ENCODE results near the gene ACYP2.

The ACYP2 gene

DNA sequence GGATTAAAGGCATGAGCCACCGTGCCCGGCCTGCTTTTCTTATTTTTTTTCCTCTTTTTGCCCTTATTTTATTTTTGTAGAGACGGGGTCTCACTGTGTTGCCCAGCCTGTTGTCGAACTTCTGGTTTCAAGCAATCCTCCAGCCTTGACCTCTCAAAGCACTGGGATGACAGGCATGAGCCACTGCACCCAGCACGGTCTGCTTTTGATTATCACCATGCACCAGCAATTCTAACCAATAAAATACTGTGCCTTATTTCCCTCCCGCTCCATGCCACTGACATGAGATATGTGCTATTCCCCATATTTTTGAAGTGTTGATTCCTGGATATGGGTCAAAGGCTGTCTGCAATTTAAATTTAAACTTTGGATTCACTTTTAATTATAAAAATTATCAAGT is 42.9 kb downstream of the ACYP2 start:
- no peak for DNase-seq (ENCODE audit: low spot score)

DNA sequence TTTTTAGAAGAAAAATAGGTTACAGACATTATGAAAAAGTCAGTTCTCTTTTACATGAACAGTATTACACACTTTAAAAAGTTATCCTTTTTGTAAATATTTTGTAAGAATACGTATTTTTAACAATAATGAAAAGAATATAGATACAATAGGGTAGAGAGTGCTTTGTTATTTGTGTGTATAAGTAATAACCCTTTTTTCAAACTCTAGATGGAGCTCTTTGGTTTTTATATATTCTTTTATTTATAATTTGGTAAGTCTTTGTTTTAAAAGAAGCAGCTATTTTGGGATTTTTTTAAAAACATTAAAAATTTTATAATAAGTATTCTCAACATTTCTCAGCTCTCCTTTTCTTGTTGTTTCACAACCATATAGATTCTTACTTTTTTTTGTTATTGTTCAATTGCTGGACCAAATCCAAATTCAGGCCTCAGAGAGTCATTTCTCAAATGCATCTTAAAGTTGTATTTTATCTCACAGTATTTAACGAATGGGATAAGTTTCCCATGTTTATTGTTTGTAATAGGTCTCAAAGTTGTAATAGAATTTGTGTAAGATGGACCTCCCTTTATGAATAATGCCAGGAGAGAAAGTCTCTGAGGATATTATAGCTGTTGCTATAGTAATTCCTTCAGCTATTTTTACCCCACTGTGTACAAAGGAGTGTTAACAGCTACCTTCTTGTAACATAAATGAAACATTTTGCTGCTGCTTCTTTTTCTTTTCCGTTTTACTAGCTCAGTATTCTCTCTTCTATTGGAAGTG is 46.4 kb downstream of the ACYP2 start:
- no peak for DNase-seq (ENCODE audit: low spot score)

DNA sequence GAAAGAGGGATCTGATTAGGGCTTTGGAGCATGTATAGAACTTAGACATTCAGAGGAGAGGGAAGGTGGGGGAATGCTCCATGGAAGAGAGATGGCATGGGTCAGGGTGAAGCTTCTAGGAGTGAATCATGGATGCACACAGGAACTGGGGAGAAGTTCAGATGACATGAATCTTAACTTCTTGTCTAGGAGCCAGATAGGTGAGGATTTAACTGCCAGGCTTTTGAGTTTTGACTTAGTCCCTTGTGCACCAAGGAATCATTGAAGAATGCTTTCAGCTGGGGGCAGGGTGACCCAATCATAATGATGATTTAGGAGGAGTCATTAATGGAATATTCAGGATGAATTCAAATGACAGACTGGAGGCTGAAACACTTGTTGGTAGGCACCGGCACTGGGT is 48.7 kb downstream of the ACYP2 start:
- no peak for DNase-seq (ENCODE audit: low spot score)

DNA sequence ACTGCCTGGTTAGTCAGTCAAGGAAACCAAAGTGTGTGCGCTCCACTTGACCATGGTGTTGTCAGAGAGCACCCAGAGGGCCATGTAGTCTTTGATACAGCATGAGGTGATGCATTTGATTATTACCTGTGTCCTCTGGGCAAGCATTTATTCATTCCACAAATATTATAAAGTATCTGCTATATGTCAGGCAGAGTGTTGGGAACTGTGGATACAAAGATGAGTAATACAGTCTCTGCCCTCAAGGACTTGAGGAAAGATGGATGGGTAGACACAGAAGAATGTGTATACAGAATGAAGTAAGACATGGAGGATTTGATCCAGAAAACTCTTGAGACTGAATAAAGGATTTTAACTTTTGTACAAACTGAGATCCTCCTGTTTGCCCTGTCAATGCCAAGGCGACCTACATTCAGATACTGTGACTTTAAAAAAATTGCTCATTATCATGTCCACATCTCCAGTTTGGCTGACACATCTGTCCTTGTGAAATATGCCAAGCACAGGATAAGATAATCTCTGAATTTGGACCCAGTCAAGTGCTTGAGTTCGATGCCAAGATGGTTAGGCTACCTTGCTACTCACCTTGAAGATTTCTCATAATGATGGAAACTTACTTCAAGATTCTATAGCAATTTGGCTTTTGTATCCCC is 50.8 kb downstream of the ACYP2 start:
- DNase-seq (ENCODE audit: low spot score), result no peak

DNA sequence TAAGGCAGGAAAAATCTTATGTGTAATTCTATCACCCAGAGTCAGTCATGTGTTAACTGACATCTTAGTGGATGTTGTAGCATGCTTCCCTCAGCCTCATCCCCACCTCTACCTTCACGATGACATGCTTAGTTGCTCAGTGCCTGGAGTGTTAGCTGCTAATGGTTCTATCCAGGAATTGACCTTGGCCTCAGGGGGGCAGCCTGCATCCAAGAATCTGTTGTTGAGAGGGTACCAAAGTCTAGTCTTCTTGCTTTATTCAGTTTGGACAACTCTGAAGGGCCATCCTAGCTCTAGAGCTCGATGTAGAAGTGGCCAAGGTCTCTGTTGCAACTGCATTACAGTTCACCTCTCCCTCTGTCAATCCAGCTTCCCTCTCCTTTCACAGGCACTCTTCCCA is 61.2 kb downstream of the ACYP2 start:
- peak; percentile 15 for DNase-seq (ENCODE audit: low spot score)

DNA sequence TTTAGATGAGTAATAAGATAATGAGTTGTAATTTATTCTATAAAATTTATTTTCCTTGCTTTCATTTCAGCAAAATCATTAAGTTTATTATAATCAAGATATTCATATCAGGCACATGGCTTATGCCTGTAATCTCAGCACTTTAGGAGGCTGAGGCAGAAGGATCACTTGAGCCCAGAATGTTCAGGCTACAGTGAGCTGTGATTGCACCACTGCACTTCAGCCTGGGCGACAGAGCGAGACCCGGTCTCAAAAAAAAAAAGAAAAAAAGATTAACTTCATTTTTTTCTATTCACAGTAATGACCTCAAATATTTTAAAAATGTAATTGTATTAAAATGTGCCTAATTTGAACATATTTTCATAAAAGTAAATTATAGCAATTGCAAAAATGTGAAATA is 67.9 kb downstream of the ACYP2 start:
- DNase-seq (ENCODE audit: low spot score), result no peak

DNA sequence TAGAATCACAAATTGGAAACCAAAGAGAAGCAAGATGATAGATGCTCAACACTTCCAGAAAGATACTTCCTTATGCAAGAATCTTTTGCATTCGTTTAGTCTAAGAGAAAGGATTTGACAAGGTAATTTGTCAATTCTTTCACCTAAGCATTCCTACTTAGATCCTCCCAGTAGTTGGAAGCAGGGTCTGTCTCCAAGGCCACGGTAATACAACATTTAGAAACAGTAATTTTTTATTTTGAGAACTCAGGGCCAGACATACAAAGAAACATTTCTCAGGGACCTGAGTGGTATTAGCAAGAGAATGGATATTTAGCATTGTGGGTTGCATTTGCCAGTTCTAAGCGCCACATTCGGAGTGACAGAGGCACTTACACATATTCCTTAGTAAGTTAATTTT is 68.6 kb downstream of the ACYP2 start:
- DNase-seq (ENCODE audit: low spot score), result no peak

DNA sequence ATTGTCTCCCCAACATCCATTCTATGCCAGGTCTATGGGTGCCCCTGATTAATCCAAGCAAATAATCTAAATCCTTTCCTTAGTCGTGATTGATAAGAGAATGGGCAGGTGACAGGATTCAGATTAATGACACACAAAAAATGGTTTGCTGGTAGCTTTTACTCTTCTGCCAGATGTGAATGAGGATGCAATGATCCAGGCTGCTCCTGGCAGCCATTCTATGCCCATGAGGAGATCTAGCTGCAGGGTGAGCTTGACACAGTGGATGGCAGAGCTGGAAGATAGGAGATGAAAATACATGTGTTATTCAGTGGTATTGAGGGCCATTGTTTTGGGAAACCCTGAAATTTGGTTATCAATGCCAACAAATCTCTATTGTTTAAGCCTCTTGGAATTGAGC is 69.7 kb downstream of the ACYP2 start:
- DNase-seq (ENCODE audit: low spot score), result no peak

DNA sequence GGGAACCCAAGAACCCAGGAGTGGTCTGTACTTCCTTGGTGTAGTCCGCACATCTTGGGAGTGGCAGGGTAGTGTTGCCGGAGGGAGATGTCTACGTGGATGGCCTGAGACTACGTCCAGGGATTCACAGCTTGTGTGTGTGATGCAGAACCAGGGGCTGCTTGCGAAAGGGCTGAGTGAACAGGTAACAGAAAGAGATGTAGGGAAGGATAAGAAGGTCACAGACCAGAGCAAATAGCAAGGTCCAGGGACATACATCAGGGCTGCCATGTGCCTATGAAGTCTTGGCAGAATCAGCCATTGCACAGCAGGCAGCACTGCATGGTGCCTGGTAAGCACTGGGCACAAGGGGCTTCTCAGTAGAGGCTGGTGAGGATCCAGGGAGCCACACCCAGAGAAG is 71.9 kb downstream of the ACYP2 start:
- no peak for DNase-seq (ENCODE audit: low spot score)

DNA sequence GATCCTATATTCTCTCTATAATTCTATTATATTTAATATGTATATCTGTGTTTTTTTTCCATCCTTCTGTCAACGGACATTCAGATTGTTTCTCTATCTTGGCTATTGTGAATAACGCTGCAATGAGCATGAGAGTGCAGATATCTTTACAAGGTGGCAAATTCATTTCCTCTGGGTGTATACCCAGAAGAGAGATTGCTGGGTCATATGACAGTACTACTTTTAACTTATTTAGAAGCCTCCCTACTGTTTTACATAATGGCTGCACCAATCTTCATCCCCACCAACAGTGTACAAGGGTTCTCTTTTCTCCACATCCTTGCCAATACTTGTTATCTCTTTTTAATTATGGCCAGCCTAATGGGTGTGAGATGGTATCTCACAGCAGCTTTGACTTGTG is 74.1 kb downstream of the ACYP2 start:
- DNase-seq (ENCODE audit: low spot score), result no peak

DNA sequence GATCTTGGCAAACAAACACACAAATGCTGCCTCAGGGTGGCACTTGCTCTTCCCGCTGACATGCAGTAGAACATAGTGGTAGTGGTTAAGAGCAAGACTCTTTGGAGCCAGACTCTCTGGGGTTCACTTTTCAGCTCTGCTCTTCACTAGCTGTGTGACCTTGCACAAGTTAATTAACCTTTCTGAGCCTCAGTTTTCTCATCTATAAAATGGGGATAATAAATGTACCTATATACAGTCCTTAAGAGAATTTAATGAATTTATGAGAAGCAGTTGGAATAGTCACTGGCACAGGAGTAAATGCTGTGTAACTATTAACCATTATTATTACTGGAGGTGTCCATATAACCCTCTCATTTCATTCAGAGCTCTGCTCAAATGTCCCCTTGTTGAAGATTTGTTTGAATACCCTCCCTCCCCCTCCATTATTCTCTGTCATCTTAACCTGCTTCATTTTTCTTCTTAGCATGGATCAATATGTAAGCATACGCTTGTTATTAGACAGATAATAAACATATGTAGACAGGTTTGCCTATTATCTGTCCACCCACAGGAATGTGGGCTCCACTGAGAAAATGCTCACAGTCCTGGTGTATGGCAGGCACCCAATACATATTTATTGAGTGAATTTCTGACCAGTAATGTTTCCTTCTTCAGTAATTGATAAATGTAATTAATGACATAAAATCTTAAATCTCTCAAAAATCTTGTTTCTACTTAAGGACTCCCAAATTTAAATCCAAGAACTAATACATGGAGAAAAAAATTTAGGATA is 76.1 kb downstream of the ACYP2 start:
- no peak for DNase-seq (ENCODE audit: low spot score)

DNA sequence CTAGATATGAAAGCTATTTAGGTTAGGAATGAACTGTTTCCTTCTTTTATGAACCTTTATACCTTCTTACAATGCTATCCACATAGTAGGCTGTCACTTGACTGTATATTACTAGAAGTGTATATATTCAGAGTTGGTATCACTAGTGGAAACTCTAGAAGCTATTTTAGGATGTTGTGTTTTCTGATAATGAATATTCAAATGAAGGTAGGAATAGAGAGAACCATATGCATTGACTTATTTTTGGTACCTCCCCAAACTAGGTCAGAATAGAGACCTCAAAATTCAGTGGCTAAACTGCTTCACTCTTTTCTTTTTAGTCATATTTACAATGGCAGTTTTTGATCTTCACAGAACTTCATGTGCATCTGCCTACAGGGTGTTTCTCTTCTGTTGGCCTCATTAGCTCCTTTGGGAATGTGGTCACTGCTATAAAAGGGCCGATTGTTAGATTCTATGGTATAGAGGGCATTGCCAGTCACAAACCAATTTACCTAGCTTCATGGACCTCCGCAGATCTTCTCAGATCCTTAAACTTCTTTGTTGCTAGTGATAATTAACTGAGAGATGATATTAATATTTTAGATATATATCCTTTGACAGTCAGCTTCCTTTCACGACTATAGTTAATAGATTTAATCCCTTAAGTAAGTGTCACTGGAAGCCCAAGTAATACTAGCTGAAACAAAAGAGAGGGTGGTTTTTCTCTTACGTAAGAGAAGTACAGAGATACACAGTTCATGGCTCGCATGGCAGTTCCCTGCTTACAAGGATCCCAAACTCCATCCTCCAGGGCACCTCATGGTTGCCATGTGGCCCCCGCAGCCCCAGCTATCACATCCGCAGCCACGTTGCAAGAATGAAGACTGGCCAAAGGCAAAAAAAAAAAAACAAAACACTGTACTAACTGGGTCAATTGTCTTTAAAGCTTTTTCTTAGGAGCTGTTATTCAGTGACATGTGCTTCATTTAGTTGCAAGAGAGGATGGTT is 79.6 kb downstream of the ACYP2 start:
- DNase-seq (ENCODE audit: low spot score), result no peak

DNA sequence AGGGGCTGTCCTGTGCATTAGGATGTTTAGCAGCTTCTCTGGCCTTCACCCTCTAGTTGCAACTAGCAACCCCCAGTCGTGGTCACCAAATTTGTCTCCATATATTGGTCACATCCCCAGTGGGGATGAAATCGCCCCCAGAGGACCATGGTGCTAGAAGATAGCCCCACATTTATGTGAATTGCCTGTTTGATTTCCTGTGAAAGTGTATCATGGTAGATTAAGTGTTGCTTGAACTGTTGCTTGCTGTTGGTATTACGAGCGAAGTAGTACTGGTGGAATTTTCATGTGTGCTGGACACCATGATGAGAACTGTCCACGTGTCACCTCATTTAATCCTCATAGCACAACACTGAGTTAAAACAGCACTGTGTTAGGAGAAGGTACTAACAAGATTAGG is 81.2 kb downstream of the ACYP2 start:
- DNase-seq (ENCODE audit: low spot score), result no peak

DNA sequence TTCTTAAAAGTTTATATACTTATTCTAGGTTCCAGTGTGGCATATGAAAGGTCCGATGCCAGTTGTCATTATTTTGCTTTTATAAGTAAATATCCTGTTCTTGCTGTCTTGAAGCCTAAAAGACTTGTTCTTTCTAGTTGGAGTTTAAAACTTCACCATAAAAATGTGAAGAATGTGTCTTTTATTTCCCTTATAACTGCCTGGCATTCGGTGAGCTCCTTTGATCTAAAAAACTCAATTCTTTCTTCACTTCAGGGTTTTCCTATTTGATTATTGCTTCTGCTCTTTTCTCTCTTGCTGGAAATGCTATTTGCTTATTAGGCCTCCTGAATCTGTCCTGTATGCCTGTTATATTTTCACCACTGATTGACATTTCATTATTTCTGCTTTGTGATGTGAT is 89.1 kb downstream of the ACYP2 start:
- DNase-seq (ENCODE audit: low spot score), result no peak

DNA sequence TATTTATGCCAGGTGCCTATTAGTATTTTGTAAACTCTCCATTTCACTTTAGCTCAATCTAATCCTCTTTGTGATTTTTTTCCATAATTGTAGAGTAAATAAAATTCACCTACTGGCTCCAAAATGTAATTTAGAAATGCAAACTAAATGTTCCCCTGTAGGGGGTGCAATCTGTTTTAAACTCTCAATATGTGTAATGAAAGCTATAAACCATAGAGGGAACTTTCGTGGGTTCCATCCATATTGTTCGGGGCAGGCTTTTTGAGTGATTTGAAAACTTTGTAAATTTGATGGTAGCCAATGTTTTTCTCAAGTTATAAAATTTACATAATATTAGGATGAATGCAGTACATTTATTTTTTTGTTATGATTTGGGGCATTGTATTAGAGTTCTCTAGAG is 91.2 kb downstream of the ACYP2 start:
- peak; percentile 32 for DNase-seq (ENCODE audit: low spot score)

DNA sequence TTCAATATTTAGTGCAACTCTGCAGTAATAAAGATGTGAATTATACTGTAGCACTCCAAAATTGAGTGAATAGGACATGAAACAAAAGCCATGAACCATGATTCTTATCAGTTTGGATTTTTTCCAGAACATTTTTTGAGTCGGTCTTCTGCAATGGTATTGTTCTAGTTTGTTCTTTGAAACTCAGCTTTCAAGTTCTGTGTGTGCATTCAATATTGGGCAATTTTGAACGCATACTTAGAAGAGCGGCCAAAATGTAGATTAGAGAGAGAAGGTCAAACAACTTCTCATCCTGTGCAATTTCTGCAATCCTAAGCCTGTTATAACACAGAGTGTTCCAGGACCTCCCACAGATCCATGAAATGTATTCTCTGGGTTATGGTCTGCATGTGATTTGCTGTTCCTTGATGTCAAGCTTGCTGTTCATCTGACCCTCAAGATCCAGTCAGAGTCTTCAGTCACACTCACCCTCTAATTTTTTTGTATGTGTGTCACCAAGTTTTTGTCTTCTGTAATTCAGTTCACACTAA is 92.3 kb downstream of the ACYP2 start:
- no peak for DNase-seq (ENCODE audit: low spot score)

DNA sequence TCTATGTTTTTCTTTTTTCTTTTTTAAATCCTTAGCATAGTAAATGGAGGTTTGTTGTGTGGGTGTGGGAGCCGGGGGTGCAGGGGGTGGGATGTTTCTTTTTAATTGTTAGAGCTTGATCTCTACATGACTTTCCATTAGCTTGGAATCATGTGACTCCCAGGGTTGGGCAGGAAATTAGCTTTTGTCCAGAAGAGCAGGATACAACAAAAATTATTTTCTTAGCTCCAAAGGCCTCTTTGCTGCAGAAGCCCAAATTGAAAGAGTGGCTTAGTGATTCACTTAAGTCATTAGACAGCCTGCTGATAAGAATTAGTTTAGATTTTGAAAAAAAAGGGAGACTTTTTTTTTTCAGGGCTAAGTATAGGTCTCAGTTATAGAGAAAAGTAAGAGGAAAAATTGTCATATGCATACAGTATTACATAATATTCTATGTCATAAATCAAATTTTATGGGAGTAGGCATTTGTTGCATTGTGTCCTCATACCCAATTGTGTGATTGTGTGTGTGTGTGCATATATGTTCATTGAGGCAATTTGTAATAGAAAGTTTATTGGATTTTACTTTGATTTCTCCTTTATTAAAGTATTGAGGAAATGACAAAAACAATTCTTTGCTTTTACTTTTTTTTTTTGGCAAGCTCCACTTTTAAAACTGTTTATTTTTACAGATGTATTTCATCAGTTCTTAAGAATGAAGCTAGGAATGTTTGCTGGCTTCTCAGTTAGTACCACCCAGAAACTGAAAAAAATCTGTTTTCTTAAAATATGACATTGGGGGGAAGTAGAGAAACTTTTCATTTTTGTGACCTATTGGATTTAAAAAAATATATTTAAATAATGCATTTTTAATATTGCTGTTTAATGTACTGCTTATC is 93.2 kb downstream of the ACYP2 start:
- peak; percentile 18 for DNase-seq (ENCODE audit: low spot score)

DNA sequence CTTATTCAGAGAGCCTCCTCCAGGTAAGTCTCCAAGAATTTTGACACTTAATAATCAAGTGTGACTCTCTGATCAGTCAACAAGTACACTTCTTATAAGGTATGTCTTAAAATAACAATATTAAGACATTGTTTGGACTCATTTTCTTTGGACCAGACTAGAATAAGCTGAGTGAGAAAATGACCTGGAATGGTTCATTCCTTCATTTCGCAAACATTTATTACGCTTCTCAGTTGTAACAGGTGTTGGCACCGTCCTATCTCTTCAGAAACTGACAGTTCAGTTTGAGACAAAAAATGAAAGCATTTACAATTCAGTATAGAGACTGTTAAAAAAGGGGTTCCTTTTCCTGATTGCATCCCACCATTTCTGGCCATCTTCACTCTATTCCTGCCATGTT is 94.0 kb downstream of the ACYP2 start:
- DNase-seq (ENCODE audit: low spot score), result no peak

DNA sequence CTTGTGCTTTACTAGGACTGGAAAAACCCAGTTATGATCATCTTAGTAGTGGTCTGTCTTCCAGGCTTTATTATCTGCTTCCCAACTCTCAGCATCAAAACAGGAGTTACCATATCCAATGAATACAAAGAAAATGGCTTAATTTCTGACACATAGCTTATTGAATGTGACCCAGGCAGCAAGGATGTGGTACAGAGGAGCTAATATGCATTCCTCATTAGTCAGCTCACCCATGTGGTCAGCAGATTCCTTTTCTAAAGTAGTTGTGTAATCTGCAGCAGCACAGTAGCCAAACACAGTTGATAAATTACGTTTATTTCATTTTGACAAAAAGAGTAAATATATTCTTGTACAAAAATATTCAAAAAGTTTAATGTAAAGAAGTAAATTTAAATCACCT is 97.0 kb downstream of the ACYP2 start:
- no peak for DNase-seq (ENCODE audit: low spot score)

DNA sequence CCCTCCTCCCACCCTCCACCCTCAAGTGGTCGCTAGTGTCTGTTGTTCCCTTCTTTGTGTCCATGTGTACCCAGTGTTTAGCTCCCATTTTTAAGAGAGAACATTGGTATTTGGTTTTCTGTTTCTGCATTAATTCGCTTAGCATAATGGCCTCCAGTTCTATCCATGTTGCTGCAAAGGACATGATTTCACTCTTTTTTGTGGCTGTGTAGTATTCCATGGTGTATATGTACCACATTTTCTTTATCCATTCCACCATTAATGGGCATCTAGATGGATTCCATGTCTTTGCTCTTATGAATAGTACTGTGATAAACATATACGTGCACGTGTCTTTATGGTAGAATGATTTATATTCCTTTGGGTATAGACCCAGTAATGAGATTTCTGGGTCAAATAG is 97.7 kb downstream of the ACYP2 start:
- DNase-seq (ENCODE audit: low spot score), result no peak

DNA sequence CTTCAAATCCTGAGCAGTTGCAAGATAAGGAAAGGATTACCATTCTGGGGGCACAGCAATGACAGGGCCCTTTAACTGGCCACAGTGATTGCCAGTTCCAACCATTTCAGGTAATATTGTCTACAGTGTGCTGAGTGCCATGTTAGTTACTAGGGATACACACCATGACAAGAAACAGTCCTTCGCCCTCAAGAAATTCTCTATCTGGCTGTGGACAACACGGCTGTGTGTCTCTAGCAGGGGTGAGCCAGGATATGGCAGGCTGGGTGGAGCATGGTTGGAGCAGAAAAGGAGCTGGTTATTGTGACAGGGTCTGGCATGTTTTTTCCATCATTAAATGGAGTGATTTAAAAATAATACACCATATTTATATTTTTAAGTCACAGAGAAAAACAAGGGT is 109.6 kb downstream of the ACYP2 start:
- no peak for DNase-seq (ENCODE audit: low spot score)

All from putamen (tissue), 1 donor.